ENCODE results near the gene NEGR1.

The NEGR1 gene

DNA sequence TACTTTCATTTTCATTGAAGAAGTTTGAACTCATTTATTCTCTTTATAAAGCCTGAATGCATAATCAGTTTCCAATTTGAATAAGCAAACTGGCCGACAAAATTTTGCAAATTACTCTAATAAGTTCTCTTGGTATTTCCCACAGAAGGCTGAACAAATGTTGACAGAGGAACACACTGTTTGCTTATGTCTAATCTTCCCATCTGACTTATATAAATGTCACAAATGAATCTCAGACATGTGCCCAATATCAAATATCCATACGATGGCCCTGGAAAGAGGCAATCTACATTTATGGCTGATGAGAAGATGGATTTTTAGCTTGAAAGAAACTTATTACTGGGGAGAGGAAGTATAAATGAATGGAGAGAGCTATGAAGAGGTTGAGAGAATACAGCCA is 820.9 kb downstream of the NEGR1 start:
- no peak overlapping the region for H3K4me3 ChIP-seq (ENCODE audit: low read depth, low read length)
- in situ Hi-C loops (cut with HindIII; ENCODE audit: low sequenced_read_pairs): no loop called here
- TF ChIP-seq, protein P1, sequence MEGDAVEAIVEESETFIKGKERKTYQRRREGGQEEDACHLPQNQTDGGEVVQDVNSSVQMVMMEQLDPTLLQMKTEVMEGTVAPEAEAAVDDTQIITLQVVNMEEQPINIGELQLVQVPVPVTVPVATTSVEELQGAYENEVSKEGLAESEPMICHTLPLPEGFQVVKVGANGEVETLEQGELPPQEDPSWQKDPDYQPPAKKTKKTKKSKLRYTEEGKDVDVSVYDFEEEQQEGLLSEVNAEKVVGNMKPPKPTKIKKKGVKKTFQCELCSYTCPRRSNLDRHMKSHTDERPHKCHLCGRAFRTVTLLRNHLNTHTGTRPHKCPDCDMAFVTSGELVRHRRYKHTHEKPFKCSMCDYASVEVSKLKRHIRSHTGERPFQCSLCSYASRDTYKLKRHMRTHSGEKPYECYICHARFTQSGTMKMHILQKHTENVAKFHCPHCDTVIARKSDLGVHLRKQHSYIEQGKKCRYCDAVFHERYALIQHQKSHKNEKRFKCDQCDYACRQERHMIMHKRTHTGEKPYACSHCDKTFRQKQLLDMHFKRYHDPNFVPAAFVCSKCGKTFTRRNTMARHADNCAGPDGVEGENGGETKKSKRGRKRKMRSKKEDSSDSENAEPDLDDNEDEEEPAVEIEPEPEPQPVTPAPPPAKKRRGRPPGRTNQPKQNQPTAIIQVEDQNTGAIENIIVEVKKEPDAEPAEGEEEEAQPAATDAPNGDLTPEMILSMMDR (IDR thresholded peaks at IDR 0.05; ENCODE audit: low read depth, low read length, missing control alignments): no peak
- no peak for DNase-seq (ENCODE audit: low read depth)

DNA sequence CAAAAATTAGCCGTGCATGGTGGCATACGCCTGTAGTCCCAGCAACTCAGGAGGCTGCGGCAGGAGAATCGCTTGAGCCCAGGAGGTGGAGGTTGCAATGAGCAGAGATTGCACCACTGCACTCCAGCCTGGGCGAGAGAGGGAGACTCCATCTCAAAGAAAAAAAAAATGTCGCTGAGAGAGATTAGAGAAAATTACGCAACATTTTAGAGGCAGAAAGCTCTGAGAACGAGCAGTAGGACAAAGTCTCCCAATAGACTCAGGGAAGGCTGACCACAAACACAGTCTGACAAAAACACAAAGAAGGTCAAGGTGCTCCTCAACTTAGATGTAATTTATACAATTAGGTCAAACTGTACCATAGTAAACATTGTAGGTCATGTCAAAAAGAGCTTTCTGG is 833.9 kb downstream of the NEGR1 start:
- H3K4me3 ChIP-seq (ENCODE audit: low read depth, low read length): no peak overlapping the region
- DNase-seq (ENCODE audit: low read depth): no peak
- TF ChIP-seq, protein P1 (IDR thresholded peaks at IDR 0.05; ENCODE audit: low read depth, low read length, missing control alignments): no peak
- in situ Hi-C loops (cut with HindIII; ENCODE audit: low sequenced_read_pairs): no loop called here

DNA sequence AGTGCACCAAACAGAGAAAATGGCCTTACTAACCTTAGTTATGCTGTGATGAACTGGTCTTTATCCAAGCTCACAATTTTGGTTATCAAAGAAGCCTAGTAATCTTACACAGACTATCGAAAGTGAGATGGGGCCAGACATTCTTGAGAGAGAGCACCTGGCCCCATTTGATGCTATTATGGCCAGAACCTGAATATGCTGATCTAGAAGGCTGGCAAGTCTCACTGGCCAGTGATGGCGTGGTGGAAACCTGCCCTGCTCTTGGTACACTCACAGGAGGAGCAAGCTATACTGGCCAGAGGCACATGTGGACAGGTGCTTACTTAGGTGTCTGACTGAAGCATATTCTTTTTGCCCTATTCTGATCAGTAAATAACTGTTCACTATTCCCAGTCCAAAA is 843.7 kb downstream of the NEGR1 start:
- TF ChIP-seq, protein P1 (IDR thresholded peaks at IDR 0.05; ENCODE audit: low read depth, low read length, missing control alignments): no peak
- DNase-seq (ENCODE audit: low read depth): no peak
- H3K4me3 ChIP-seq (ENCODE audit: low read depth, low read length): no peak overlapping the region
- in situ Hi-C loops (cut with HindIII; ENCODE audit: low sequenced_read_pairs): no loop called here

DNA sequence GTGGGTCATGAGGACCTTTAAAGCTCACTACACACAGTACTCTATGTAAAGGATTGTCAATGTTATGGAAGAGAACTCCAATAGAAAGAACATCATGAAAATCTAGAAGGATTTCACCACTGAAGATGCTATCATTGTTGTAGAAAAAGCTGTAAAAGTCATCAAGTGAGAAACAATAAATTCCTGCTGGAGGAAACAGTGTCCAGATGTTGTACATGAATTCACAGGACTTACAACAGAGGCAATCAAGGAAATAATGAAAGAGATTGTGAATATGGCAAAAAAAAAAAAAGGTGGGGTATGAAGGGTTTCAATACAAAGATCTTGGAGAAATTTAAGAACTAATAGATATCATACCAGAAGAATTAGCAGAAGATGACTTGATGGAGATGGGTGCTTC is 846.4 kb downstream of the NEGR1 start:
- no peak overlapping the region for H3K4me3 ChIP-seq (ENCODE audit: low read depth, low read length)
- in situ Hi-C loops (cut with HindIII; ENCODE audit: low sequenced_read_pairs): no loop called here
- TF ChIP-seq, protein P1 (IDR thresholded peaks at IDR 0.05; ENCODE audit: low read depth, low read length, missing control alignments): no peak
- no peak for DNase-seq (ENCODE audit: low read depth)

DNA sequence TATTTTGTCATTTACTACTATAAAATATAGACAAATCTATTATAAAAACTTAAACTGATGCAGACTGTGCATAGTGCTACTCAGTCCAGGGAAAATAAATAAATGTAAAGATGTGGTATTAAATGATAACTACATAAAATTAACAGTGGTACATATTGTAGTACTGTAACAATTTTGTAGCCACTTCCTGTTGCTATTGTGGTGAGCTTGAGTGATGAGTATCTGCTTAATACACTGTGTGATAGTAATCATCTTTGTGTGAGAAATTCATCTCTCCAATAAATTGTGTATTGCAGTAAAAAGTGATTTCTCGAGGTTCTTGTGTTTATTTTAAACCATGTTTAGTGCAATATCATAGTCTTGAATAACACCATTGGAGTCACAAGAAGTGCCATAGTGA is 848.1 kb downstream of the NEGR1 start:
- TF ChIP-seq, protein P1 (IDR thresholded peaks at IDR 0.05; ENCODE audit: low read depth, low read length, missing control alignments): no peak
- DNase-seq (ENCODE audit: low read depth): no peak
- in situ Hi-C loops (cut with HindIII; ENCODE audit: low sequenced_read_pairs): no loop called here

DNA sequence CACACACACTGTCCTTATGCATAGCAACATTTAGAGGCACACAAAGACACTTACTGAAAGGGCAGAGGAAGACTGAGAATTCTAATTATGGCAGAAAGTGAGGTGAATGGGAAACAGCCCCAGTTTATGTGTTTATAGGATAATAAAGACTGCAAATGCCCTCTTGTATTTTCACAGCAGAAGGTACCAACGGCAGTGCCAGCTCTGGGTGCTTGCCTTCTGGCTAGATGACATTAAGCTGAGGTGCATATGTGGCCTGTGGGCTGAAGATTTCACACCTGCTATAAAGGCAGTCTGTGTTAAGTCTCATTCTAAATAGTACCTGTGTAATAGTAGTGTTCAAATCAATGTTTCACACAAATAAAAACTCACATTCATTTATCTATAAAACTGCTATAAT is 854.3 kb downstream of the NEGR1 start:
- in situ Hi-C loops (cut with HindIII; ENCODE audit: low sequenced_read_pairs): no loop called here
- DNase-seq (ENCODE audit: low read depth): no peak
- TF ChIP-seq, protein P1 (IDR thresholded peaks at IDR 0.05; ENCODE audit: low read depth, low read length, missing control alignments): no peak
- H3K4me3 ChIP-seq (ENCODE audit: low read depth, low read length): no peak overlapping the region

More for the DNA sequence above, 848.1 kb downstream of the NEGR1 start:
- no peak overlapping the region for H3K4me3 ChIP-seq (ENCODE audit: low read depth, low read length)

DNA sequence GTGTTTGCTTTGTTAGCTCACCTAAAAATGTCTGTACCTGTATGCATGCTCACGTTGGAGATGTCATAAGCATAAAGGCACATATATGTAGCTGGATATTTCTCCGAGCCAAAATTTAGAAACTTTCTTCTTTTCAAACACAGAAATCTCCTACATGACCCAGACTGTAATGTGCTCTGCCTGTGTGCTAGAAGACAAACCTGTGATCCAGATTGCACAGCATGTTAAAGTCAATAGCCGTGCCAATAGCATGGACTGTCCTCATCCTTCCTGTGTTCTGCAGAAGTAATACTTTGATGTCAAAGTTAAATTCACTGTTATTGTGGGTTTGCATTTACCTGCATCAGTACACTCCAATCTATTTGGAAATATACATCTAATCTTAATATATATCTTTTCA is 855.3 kb downstream of the NEGR1 start:
- in situ Hi-C loops (cut with HindIII; ENCODE audit: low sequenced_read_pairs): no loop called here
- no peak overlapping the region for H3K4me3 ChIP-seq (ENCODE audit: low read depth, low read length)
- TF ChIP-seq, protein P1 (IDR thresholded peaks at IDR 0.05; ENCODE audit: low read depth, low read length, missing control alignments): no peak
- DNase-seq (ENCODE audit: low read depth): no peak
